Smooth muscle cell (in vitro differentiated cells): ENCODE data around the gene SFXN2. TPM values are rescaled to one million over a fixed set of nuclear protein-coding genes. Genes with fewer than 3 reads are reported as not detected.

Experiments
- DNase-seq: peaks from one replicate; lab custom pipeline; 2025; ENCODE audit not compliant: unreplicated experiment; lab: John Stamatoyannopoulos, UW
- H2AFZ ChIP-seq: fragments of 200-600 bp; sonication (generic); 2 replicates; pipeline ENCODE4 v1.6.0; 2016; ENCODE audit warnings: antibody characterized with exemption, low read depth, mild to moderate bottlenecking
- H3F3A ChIP-seq: fragments of 200-600 bp; sonication (generic); 2 replicates; pipeline ENCODE4 v1.6.0; 2017; ENCODE audit warnings: antibody characterized with exemption, low read depth
- H3K27ac ChIP-seq: fragments of 200-600 bp; sonication (generic); 2 replicates; pipeline ENCODE4 v1.5.1; 2016; ENCODE audit warnings: low read depth, mild to moderate bottlenecking
- H3K27me3 ChIP-seq: fragments of 200-600 bp; sonication (generic); 2 replicates; pipeline ENCODE4 v1.6.1; 2016; ENCODE audit warnings: low read depth, mild to moderate bottlenecking
- H3K36me3 ChIP-seq: fragments of 200-600 bp; sonication (generic); 2 replicates; pipeline ENCODE4 v1.5.1; 2016; ENCODE audit warnings: low read depth
- H3K4me1 ChIP-seq: fragments of 200-600 bp; sonication (generic); 2 replicates; pipeline ENCODE4 v1.5.1; 2016; ENCODE audit warnings: low read depth
- H3K4me2 ChIP-seq: fragments of 200-600 bp; sonication (generic); 2 replicates; pipeline ENCODE4 v1.6.0; 2016; ENCODE audit warnings: mild to moderate bottlenecking
- H3K4me3 ChIP-seq: fragments of 200-600 bp; sonication (generic); 2 replicates; pipeline ENCODE4 v1.5.1; 2016; ENCODE audit warnings: mild to moderate bottlenecking
- H3K79me2 ChIP-seq: fragments of 200-600 bp; sonication (generic); 2 replicates; pipeline ENCODE4 v1.6.0; 2016; ENCODE audit warnings: low read depth, mild to moderate bottlenecking
- H3K9ac ChIP-seq: fragments of 200-600 bp; sonication (generic); 2 replicates; pipeline ENCODE4 v1.6.0; 2016; ENCODE audit warnings: low read depth
- H3K9me3 ChIP-seq: fragments of 200-600 bp; sonication (generic); replicated peaks from 2 replicates; pipeline ENCODE4 v1.5.1; 2016; ENCODE audit warnings: low read depth
- H4K20me1 ChIP-seq: fragments of 200-600 bp; sonication (generic); 2 replicates; pipeline ENCODE4 v1.6.0; 2016; ENCODE audit warnings: low read depth
- CTCF ChIP-seq: fragments of 200-600 bp; sonication (generic); IDR thresholded peaks from 2 replicates; pipeline ENCODE4 v1.5.1; 2017; ENCODE audit warnings: borderline replicate concordance, mild to moderate bottlenecking, antibody characterized with exemption; ENCODE audit not compliant: insufficient read depth, poor library complexity, severe bottlenecking
- WGBS: methylation state at CpG from one replicate; pipeline ENCODE4 v1.1.7; 2016; ENCODE audit warnings: low lambda C conversion rate; 5-methylcytosine and 5-hydroxymethylcytosine counted together
- polyA plus RNA-seq: library from polyadenylated mRNA; unstranded; fragments of >200 nt; fragmentation: Nextera tagmentation; extraction: Ambion mirVana; gene quantifications from 2 replicates; pipeline ENCODE4 v1.2.1, GENCODE V29; 2016
- total RNA-seq: library from RNA; depleted of rRNA; stranded (reverse); fragments of >200 nt; gene quantifications from 2 replicates; pipeline ENCODE4 v1.2.3, GENCODE V29; 2014

Gene SFXN2
- total and polyA plus RNA-seq, 2 experiments from 2014 or later = 2.0 to 2.9 TPM

DNA sequence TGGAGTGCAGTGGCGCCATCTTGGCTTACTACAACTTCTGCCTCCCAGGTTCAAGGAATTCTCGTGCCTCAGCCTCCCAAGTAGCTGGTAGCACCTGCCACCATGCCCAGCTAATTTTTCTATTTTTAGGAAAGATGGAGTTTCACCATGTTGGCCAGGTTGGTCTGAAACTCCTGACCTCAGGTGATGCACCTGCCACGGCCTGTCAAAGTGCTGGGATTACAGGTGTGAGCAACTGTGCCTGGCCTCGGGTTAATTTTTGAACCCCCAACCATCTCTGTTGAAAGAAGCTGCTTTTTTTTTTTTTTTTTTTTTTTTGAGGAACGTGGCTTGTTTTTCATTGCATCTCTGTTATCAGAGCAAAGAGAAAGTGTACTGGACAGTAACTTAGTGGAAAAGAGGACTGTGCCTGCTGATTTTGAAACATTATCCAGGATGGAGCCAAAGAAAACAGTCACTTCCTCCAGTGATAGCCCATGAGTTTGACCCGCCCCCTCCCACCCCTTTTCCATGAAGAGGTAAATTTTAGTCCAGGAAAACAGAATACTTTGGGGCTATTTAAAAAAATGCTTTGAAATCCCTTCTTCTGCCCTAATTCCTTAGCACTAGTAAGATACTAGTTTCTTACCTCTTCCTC lies 67.6 kb downstream of the SFXN2 start:
- TF ChIP-seq CTCF = no peak
- DNase-seq = no peak
- H3K4me2 ChIP-seq = peak overlapping the region; percentile 61
- H3K27me3 ChIP-seq = no peaks in the 10 kb centered on the region
- H3K36me3 ChIP-seq = no peaks in the 10 kb centered on the region
- peaks cover 89% of the 10 kb centered on the region for H4K20me1 ChIP-seq
- no peaks in the 10 kb centered on the region for H3K9me3 ChIP-seq
- H3K4me1 ChIP-seq = peaks cover 44% of the 10 kb centered on the region
- H3F3A ChIP-seq = peaks cover 40% of the 10 kb centered on the region
- H3K79me2 ChIP-seq = peaks cover 34% of the 10 kb centered on the region
- no peak overlapping the region for H3K9ac ChIP-seq
- WGBS = 69% methylated on average over 6 of the region's 6 CpGs
- no peak overlapping the region for H2AFZ ChIP-seq
- H3K27ac ChIP-seq = peak overlapping the region; percentile 80
- H3K4me3 ChIP-seq = no peak overlapping the region

- DNase-seq = no peak
- Histone ChIP-seq H3F3A (peaks cover 40% of the 10 kb centered on the region), H3K4me1 (peaks cover 37% of the 10 kb centered on the region), H3K4me3 (no peak overlapping the region), H3K9ac (no peak overlapping the region), H3K9me3 (no peaks in the 10 kb centered on the region), H3K27ac (peak overlapping the region; percentile 80), H3K79me2 (peaks cover 43% of the 10 kb centered on the region), H2AFZ (no peak overlapping the region), H3K27me3 (no peaks in the 10 kb centered on the region), H4K20me1 (peaks cover 93% of the 10 kb centered on the region), H3K36me3 (no peaks in the 10 kb centered on the region), H3K4me2 (peak overlapping the region; percentile 61)
- 25% methylated on average over 18 of the region's 18 CpGs for WGBS
- TF ChIP-seq CTCF = no peak
Observed at GRCh38 chr10:102782673-102783551, 68.5 kb downstream of the SFXN2 start.

- no peak overlapping the region for H2AFZ ChIP-seq
- H3K9ac ChIP-seq = no peak overlapping the region
- H3K9me3 ChIP-seq = no peaks in the 10 kb centered on the region
- no peak overlapping the region for H3K4me3 ChIP-seq
- peak overlapping the region; percentile 80 for H3K27ac ChIP-seq
- peaks cover 36% of the 10 kb centered on the region for H3F3A ChIP-seq
- no peak for TF ChIP-seq CTCF
- WGBS = 27% methylated on average over 1 of the region's 1 CpG
- peaks cover 50% of the 10 kb centered on the region for H3K79me2 ChIP-seq
- H4K20me1 ChIP-seq = peaks cover 93% of the 10 kb centered on the region
- H3K36me3 ChIP-seq = no peaks in the 10 kb centered on the region
- H3K4me1 ChIP-seq = peaks cover 30% of the 10 kb centered on the region
- H3K4me2 ChIP-seq = peak overlapping the region; percentile 61
- H3K27me3 ChIP-seq = no peaks in the 10 kb centered on the region
- DNase-seq = no peak
Observed at GRCh38 chr10:102783568-102783967, 69.1 kb downstream of the SFXN2 start.
